HS-27A (cell line): Measurements from ENCODE around the gene NYNRIN.

Experiments used
- DNase-seq: peaks from one replicate; pipeline ENCODE4 v3.0.0-alpha.2; 2012; ENCODE audit warnings: low read depth, missing footprints

The NYNRIN gene

DNA sequence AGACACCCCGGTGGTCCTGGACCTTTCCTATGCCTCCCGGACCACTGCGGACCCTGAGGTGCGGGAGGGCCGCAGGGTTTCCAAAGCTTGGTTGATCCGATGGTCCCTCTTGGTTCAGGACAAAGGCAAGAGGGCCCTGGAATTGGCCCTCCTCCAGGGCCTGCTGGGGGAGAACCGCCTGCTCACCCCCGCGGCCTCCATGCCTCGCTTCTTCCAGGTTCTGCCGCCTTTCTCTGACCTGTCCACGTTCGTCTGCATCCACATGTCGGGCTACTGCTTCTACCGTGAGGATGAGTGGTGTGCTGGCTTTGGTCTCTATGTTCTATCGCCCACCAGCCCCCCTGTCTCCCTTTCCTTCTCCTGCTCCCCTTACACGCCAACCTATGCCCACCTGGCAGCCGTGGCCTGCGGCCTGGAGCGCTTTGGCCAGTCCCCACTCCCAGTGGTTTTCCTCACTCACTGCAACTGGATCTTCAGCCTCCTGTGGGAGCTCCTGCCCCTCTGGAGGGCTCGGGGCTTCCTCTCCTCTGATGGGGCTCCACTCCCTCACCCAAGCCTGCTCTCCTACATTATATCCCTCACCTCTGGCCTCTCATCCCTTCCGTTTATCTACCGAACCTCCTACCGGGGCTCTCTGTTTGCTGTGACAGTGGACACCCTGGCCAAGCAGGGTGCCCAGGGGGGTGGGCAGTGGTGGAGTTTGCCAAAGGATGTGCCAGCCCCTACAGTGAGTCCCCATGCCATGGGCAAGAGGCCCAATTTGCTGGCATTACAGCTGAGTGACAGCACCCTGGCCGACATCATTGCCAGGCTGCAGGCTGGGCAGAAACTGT, 16.8 kb downstream of the NYNRIN start:
- no peak for DNase-seq

DNA sequence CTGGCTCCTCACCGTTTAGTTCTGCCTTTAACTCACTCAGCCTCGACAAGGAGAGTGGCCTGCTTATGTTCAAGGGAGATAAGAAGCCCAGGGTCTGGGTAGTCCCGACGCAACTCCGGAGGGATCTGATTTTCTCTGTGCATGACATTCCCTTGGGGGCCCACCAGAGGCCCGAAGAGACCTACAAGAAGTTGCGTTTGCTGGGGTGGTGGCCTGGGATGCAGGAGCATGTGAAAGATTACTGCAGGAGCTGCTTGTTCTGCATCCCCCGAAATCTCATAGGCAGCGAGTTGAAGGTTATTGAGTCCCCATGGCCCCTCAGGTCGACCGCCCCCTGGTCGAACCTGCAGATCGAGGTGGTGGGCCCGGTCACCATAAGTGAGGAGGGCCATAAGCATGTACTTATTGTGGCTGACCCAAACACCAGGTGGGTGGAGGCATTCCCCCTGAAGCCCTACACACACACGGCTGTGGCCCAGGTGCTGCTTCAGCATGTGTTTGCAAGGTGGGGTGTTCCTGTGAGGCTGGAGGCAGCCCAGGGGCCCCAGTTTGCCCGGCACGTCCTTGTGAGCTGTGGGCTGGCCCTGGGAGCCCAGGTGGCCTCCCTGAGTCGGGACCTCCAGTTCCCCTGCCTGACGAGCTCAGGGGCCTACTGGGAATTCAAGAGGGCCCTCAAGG, 17.6 kb downstream of the NYNRIN start:
- DNase-seq: no peak

DNA sequence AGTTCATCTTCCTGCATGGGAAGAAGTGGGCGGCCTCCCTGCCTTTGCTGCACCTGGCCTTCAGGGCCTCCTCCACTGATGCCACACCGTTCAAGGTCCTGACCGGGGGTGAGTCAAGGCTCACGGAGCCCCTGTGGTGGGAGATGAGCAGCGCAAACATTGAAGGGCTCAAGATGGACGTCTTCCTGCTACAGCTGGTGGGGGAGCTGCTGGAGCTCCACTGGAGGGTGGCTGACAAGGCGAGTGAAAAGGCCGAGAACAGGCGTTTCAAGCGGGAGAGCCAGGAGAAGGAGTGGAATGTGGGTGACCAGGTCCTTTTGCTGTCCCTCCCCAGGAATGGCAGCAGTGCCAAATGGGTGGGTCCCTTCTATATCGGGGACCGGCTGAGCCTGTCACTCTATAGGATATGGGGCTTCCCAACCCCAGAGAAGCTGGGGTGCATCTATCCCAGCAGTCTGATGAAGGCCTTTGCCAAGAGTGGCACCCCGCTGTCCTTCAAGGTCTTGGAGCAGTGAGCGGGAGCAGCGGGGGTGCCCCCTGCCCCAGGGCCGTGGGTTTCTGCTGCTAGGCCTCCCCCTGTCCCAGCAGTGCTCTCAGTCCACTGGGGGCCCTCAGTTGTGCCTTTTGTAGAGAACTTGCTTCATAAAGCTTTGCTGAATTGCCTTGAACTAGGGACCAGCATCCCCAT, 18.3 kb downstream of the NYNRIN start:
- no peak for DNase-seq

DNA sequence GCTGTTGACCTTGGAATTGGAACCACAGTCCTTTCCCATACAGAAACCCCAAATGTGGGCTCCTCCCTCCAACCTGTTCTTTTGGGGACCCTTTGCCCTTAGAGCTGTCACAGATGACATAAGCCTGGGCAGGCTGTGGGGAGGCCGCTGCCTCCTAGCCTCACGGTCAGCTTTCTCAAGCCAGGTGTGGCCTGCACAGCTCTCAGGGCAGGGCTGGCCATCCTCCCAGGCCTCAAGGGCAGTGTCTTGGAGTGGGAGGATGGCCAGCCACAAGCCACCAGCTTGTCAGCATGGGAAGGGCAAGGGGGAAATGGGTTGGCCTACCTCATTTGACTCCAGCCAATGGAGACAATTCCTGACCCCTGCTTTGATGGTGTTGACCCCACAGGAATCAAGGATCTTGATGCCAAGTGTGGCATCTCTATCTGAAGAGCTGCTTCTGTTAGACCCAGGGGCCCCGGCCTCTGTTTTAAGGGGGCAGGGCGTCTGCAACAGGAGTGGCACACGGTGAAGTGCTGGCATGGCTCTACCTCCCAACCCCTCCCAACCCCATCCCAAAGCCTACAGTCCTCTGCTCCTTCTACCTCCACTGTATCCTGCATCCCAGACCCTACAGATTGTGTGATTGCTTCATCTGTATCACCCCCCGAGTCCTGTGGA, 19.2 kb downstream of the NYNRIN start:
- DNase-seq: no peak

DNA sequence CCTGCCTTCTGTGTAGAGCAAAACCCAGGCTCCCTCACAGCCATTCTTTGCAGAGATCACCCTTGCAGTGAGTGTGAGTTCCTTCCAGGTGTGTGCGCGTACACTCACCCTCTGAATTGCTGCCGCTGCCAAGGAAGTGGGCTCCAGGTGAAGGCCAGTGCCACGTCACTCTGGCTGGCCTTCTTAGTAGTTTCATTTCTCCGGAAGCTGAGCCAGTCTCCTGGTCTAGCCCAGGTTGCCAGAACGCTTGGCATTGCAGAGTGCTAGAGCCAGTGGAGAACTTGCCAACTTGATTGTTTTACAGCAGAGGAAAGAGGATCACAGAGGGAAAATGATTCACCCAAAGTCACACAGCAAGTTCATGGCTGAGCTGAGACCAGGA, 19.7 kb downstream of the NYNRIN start:
- DNase-seq: no peak

DNA sequence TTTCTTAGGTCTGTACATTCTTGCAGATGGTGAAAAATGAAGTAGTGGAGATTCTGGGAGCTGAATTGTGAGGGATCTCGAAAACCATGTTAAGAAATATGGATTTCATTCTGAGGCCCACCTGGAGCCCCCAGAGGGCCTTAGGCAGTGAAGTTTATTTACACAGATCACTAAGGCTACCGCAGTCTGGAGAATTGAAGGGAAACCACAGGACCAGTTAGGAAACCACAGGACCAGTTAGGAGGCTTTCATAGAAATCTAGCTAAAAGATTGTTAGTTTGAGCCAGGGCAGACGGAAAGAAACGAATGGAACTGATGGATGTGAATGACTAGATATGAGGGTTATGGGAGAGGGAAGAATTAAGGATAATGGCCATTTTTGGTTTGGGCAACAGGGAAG, 23.5 kb downstream of the NYNRIN start:
- no peak for DNase-seq

DNA sequence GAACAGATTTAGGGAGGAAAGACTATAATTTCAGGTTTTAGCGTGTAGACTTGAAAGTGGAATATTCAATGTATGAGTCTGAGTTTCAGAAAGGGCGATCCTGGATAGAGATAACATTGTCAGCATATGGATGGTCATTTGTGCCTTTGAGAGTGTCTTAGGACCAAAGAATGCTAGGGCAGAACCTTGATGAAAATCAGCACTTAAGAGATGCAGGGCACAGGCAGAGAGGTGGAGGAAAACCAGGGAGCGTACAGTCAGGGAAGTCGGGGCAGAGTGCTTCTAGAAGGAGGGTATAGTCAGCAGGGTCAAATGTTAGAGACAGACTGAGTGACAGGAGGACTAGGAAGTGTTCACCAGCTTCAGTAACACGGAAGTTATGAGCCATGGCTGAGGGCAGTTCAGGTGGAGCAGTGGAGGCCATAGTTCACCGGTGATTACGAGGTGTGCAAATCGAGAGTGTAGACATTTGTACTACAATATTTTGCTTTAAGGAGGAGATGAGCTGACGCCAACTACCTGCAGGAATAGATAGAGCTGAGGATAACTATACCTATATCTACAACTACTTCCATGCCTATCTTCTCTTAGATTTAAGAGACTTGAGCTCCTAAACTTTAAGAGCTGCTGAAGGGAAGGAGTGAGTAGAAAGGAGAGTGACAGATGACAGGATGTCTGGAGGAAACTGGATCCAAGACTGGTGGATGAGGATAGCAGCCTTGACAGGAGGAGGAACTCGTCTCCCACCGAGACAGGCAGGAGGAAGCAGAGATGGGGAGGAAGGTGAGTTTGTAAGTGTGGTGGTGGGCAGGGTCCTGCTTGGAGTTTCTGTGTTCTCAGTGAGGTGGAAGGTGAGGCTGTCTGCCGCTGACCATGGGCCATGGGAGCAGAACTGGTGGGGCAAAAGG, 24.1 kb downstream of the NYNRIN start:
- DNase-seq: no peak

DNA sequence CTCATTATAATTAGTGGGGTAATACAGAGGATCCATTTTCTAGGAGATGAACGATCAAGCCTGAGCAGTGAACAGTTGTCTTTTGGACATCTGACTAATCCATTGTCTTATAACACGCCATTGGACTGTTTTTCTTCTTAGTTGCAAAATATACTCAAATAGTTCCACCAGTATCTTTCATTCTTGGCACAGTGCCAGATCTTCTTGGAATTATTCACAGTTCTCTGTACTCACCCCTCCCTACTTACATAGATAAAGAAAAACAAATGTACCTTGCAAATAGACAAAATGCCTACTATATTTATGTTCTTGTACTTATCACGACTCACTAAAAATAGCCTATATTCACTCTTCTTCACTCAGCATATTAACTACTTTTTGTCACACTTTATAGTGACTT, 26.9 kb downstream of the NYNRIN start:
- DNase-seq: peak; percentile 51

DNA sequence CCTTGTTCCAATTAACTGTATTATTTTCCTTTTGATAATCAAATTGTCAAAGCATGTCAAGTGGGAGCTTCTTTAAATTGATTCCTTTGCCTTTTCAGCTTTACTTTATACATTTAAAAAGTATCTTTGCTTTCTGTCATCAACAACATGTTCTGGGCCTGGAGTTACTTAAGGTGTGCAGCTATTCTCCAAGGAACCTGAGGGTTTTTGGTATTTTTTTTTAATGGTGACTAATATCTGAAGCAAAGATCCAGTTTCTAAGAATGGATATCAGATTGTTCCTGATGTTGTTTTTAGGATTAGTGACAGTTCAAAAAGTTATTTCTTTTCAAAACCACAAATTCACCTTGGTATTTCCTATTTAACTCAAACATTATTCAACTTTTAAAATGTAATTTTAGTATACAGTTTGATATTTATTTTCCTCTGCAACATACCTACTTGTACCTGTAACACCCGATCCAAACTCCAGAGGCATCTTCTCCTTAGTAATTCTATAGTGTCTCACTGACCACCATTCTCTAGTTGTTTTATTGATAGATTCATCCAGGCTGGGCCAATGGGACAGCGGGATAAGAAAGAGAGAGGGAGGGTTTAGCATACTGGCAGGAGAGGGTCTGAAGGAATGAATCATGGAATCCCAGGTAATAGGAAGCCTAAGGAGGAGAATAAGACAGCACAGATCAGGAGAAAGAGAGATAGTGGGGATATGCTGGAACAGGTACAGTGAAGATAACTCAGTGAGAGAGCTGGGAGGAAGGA, 27.5 kb downstream of the NYNRIN start:
- DNase-seq: no peak

DNA sequence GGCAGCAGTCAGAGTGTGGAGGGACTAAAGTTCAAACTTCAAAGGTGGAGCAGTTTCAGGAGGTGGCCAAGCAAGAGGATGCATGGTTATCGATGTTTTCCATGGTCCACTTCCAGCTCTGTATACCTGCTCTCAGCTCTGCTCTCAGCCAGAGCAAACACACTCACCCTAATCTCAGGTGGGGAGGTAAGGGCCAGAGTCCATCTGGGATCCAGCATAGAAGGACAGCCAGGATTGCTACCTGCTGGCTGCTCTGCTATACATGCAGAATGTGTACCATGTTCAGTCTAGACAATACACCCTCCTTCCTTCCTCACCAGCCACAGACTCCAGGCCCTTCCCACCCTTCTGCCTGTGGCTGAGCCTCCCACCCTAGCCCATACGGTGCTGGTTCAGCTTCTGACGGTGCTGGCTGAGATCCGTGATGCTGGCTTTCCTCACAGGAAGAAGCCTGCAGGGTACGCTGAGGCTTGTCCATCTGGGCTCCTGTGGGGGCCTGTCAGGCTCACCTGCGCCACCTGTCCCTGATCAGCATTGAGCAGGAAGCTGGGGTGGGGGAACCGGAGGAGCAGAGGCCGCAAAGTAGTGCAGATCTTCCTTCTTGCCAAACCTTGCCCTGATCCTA, 28.2 kb downstream of the NYNRIN start:
- DNase-seq: no peak

DNA sequence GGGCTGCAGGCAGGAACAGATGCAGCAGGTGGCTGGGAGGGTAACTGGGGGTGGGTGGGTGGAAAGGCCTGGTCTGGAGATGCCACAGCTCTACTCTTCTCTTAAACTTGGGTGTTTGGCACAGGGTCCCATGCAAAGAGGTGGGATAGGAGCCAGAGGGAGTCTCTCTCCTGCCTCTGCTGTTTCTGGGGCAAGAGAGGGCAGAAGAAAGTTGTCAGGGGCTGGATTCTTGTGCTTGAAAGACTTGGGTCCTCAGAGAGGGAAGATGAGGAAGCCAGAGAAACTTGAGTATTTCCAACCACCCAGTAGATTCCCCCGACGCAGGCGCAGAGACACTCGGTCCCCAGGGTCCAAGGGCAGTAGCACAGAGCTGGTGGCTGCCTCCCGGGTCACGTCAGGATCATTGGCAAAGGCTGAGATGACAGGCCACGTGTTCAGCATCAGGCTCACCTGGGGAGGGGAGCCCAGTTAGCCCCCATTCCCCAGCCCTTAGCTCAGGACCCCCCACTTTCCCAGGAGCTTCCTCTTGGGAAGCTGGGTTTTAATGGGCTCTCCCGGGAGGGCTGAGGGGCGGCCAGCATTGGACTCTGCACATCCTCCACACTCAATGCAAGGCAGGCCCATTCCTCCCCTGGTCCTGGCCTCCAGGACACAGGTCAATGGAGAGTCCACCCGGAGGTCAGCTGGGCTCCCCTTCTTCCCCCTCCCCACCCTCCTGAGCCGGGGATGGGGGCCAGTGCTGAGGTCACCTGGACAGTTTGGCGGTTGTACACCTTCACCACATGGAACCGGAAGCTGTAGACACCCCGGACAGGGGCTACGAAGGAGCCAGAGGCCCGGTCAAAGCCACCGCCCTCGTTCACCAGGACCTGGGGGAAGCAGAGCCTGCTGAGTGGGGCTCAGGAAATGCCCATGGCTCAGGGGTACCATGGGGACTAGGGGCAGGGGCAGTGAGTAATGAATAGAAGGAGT, 29.0 kb downstream of the NYNRIN start:
- no peak for DNase-seq

DNA sequence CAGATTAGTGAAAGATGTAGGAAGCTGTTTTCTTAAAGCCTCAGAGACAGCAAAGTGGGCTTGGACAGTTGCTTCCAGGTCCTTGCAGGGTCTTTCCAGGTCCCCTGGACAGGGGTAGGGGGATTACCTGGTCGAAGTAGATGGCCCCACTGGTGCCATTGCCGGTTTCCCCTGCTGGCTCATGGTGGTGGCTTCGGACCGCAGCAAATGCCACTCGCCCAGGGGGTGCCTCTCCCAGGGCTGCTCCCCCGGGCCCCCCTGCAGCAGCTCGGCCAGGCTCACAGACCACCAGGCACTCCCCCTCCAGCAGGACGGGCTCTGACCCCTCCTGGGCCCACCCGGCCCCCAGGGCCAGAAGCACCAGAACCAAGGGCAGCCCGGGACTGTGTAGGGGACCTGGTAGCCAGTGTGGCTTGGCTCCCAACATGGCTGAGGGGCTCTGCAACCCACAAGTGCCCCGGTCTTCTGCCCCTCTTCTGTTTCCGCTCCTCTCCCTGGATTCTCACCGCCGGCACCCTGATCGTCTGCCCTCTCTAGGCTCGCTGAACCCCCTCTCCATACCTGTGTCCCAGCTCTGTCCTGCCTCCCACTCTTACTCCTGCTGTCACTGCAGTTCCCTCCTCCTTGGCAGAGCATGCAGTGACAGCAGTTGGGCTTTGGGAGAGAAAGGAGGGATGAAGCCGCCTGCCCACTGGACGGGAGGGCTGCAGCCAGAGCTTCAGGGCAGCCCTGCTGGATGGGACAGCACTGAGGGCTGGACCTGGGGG, 30.0 kb downstream of the NYNRIN start:
- no peak for DNase-seq

DNA sequence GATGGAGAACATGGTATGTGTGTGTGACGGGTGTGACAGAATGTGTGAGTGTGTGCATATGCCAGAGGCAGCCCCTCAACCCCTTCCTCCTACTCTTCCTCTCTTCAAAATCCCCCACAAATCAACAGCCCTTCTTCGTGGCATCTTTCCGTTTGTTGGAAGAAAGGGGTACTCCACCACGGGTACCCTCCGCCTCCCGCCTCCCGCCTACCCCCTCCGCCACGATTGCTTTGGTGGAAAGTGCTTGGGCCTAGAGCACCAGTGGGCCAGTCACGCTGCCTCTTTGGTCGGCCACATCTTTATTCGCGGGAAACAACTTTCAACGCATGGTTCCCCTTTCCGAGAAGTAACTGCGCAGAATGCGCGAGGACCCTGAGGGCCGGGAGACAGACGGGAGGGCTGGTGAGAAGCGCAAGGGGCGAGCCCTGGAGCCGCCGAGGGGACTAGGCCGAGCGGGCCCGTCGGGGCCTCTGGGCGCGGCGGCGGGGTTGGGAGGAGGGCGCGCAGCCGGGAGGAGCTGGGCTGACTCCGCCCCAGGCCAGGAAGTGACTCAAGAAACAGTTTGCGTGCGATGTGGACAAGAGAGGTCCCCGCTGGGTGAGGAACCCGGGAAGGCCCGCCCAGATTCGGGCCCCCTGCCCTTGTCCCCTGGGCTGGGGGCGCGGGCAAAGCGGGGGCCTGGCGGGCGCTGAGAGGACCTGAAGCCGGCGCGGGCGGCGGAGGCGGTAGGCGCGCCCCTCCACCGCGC, 30.8 kb downstream of the NYNRIN start, which contains the start of the genes CBLN3 and KHNYN:
Gene CBLN3, minus strand, starts transcription at position 274 of the 748 bp plus-strand sequence. CDS start 614 bp downstream, outside the sequence.
Gene KHNYN, plus strand, starts transcription at position 560 of the 748 bp plus-strand sequence. CDS start 777 bp downstream, outside the sequence.
- DNase-seq: peak; percentile 83

DNA sequence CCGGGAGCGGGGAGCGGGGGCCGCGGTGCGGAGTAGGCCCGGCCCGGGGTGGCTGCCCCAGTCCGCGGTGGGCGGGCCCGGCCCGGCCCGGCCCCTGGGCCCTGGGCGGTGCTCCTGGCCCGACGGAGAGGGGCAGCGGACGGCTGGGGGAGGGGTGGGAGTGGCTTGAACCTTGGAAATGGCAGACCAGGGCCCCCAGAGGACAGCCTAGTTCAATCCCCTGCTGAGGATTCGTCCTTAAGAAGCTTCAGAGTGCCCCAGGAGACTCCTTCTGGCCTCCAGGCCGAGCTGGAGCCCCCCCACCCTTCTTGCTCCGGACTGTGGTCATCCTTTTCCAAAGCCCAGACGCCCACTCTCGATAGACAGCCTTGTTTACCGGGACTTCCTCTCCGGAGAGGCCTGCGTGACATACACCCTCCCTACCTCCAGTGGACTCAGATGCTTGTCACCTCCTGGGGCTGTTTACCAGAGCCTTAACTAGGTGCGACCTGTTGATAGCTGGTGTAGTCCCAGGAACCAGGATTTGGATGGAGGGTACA, 31.4 kb downstream of the NYNRIN start:
- no peak for DNase-seq

DNA sequence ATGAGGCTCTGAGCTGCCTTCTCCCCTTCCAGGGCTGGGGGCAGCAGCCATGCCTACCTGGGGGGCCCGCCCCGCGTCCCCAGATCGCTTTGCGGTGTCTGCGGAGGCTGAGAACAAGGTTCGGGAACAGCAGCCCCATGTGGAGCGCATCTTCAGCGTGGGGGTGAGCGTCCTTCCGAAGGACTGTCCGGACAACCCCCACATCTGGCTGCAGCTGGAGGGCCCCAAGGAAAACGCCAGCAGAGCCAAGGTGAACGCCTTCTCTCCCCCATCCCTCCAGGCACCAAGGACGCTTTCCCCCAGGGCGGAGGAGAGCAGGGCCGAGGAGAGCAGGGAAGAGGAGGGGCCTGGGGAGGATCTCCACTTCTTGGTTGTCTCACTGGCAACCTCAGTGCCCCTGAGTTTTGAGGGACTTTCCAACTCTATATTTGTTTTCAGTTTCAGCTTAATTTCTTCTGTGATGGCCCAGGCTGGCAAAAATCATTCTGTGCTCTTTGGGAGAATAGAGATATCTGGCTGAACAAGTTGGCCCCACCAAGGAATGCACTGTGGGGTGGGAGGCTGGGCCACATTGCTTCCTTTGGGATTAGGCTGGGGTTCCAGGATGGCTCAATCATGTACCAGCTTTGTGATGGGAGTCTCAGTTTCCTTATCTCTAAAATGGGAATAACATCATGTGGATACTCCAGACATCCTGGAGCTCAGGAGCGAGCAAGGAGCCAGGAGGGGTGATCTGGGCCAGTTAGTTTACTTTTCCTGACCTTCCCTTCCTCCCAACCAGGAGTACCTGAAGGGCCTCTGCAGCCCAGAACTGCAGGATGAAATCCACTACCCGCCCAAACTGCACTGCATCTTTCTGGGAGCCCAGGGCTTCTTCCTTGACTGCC, 32.1 kb downstream of the NYNRIN start:
- no peak for DNase-seq
